BJ (cell line): ENCODE results near the gene KCNQ1OT1. TPM values are rescaled to one million over a fixed set of nuclear protein-coding genes. Genes with fewer than 3 reads are reported as not detected.
"Not testable (repeated sequence)": the region's sequence is repeated elsewhere in the genome, so short reads cannot be mapped to it uniquely, and the experiment has no call there.

Experiments
- CTCF ChIA-PET: fragments of 350-600 bp; formaldehyde crosslinking; extraction: SDS; loops from one replicate; lab custom pipeline; 2021; ENCODE audit warnings: antibody characterized with exemption, inconsistent platforms; lab: Yijun Ruan, JAX
- POLR2A ChIA-PET: fragments of 300-600 bp; sonication (Branson Sonifier 250); formaldehyde crosslinking; extraction: SDS; loops from one replicate; lab custom pipeline; 2021; ENCODE audit warnings: antibody characterized with exemption; lab: Charles Lee
- DNase-seq: peaks from one replicate; pipeline ENCODE4 v3.0.0-alpha.2; 2011; ENCODE audit warnings: low read depth
- H3K27me3 ChIP-seq: 2 replicates; pipeline ENCODE4 v1.6.0; 2011; ENCODE audit warnings: low read length; ENCODE audit not compliant: control insufficient read depth, insufficient read depth
- H3K36me3 ChIP-seq: 2 replicates; pipeline ENCODE4 v1.5.1; 2011; ENCODE audit warnings: low read length; ENCODE audit not compliant: control insufficient read depth, insufficient read depth
- H3K4me3 ChIP-seq: 2 replicates; pipeline ENCODE4 v1.5.1; 2011; ENCODE audit warnings: low read depth, mild to moderate bottlenecking, control low read depth, low read length
- CTCF ChIP-seq: IDR thresholded peaks from 2 replicates; pipeline ENCODE4 v1.5.1; 2011; ENCODE audit warnings: low read depth, mild to moderate bottlenecking, control low read depth, inconsistent platforms, low read length, moderate library complexity; ENCODE audit not compliant: insufficient read depth
- polyA plus RNA-seq: library from polyadenylated mRNA; depleted of rRNA; stranded (reverse); fragments of >200 nt; gene quantifications from 2 replicates; pipeline ENCODE4 v1.2.3, GENCODE V29; 2011

The KCNQ1OT1 gene
- polyA plus RNA-seq, 1 experiment = 0.16 TPM

DNA sequence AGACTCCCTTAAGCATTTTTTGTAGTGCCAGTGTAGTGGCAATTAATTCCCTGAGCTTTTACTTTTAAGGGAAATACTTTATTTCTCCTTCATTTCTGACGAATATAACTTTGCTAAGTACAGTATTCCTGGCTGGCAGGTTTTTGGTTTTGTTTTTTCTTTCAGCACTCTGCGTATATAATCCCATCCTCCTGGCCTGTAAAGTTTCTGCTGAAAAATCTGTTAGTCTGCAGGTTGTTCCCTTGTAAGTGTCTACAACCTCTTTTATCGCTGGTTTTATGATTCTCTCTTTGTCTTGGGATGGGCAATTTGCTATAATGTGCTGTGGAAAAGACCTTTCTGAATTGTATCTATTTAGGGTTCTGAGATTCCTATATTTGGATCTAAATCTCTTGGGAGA lies 56.0 kb downstream of the KCNQ1OT1 start:
- Histone ChIP-seq H3K36me3 (no peaks in the 10 kb centered on the region), H3K27me3 (no peaks in the 10 kb centered on the region; the same call in 1 of the 2 replicates), H3K4me3 (no peak overlapping the region)
- CTCF ChIA-PET = no interaction called here
- no peak for TF ChIP-seq CTCF
- no peak for DNase-seq
- POLR2A ChIA-PET = no interaction called here

GRCh38 chr11:2641623-2642022 lies 58.2 kb downstream of the KCNQ1OT1 start:
- DNase-seq = no peak
- no peak for TF ChIP-seq CTCF
- no peaks in the 10 kb centered on the region for H3K36me3 ChIP-seq
- POLR2A ChIA-PET = no interaction called here
- no peak overlapping the region for H3K4me3 ChIP-seq
- H3K27me3 ChIP-seq = no peaks in the 10 kb centered on the region; the same call in 1 of the 2 replicates
- CTCF ChIA-PET = no interaction called here

- H3K4me3 ChIP-seq, H3K27me3 ChIP-seq, POLR2A ChIA-PET, H3K36me3 ChIP-seq, CTCF ChIA-PET, DNase-seq: not testable (repeated sequence)
These were observed 60.0 kb downstream of the KCNQ1OT1 start for GRCh38 chr11:2639763-2640162.

GRCh38 chr11:2631161-2631560 lies 68.6 kb downstream of the KCNQ1OT1 start:
- no peak for TF ChIP-seq CTCF
- no peaks in the 10 kb centered on the region for H3K36me3 ChIP-seq
- ChIA-PET CTCF (no interaction called here), POLR2A (no interaction called here)
- no peaks in the 10 kb centered on the region for H3K27me3 ChIP-seq
- no peak overlapping the region for H3K4me3 ChIP-seq
- DNase-seq = no peak

GRCh38 chr11:2630679-2631078 lies 69.1 kb downstream of the KCNQ1OT1 start:
- Histone ChIP-seq H3K36me3 (no peaks in the 10 kb centered on the region), H3K4me3 (no peak overlapping the region), H3K27me3 (no peaks in the 10 kb centered on the region)
- TF ChIP-seq CTCF = no peak
- ChIA-PET POLR2A (no interaction called here), CTCF (no interaction called here)
- DNase-seq = no peak

- Histone ChIP-seq H3K27me3 (no peaks in the 10 kb centered on the region), H3K4me3 (no peak overlapping the region), H3K36me3 (no peaks in the 10 kb centered on the region)
- CTCF ChIA-PET = no interaction called here
- no peak for DNase-seq
- TF ChIP-seq CTCF = no peak
- POLR2A ChIA-PET = no interaction called here
These were observed 74.6 kb downstream of the KCNQ1OT1 start for GRCh38 chr11:2625183-2625582.
